ENCODE results near the gene KCNN3. TPM values are rescaled to one million over a fixed set of nuclear protein-coding genes. Genes with fewer than 3 reads are reported as not detected.

Gene KCNN3
- total and polyA plus RNA-seq, 2 donors (not counting 1 experiment from before 2014, with no cell fraction given), result 0.17 to 0.82 TPM

- peaks cover 5% of the 10 kb centered on the region for H3K4me1 Mint-ChIP-seq
- Histone ChIP-seq H3K27me3 (replicated peaks in 1 of 4; ENCODE audit: control extremely low read depth in 1 of 4, control insufficient read depth in 3 of 4, insufficient read depth in 4 of 4, low read length in 3 of 4) (peaks cover 0 to 18% (median 2%) of the 10 kb centered on the region in 4 experiments), H3K9me3 (ENCODE audit: control extremely low read depth in 1 of 3, control insufficient read depth in 2 of 3, insufficient read depth in 1 of 3, low read length in 2 of 3) (no peaks in the 10 kb centered on the region), H3K4me1 (ENCODE audit: control insufficient read depth in 2 of 2, insufficient read depth in 2 of 2, low read length in 2 of 2) (peaks cover 0 to 13% of the 10 kb centered on the region in 2 donors), H3K4me3 (ENCODE audit: control extremely low read depth in 1 of 5, extremely low read depth in 1 of 5, insufficient read depth in 1 of 5, low read depth in 2 of 5, low read length in 4 of 5) (no peak overlapping the region), H3K9ac (ENCODE audit: low read length) (no peak overlapping the region), H3K27ac (ENCODE audit: low read length in 2 of 2) (no peak overlapping the region), H3K4me2 (replicated peaks; ENCODE audit: low read depth, low read length, poor library complexity, severe bottlenecking) (no peak overlapping the region), H3K79me2 (ENCODE audit: control insufficient read depth, insufficient read depth, low read length) (no peaks in the 10 kb centered on the region), H3K36me3 (replicated peaks in 1 of 2; ENCODE audit: control extremely low read depth in 1 of 2, control insufficient read depth in 1 of 2, extremely low read depth in 1 of 2, insufficient read depth in 2 of 2, low read length in 1 of 2) (no peaks in the 10 kb centered on the region), H2AFZ (ENCODE audit: insufficient read depth, low read depth, low read length, poor library complexity, severe bottlenecking) (no peak overlapping the region), H4K20me1 (ENCODE audit: control insufficient read depth, insufficient read depth, low read length, poor library complexity, severe bottlenecking) (no peaks in the 10 kb centered on the region)
- TF ChIP-seq CTCF (IDR thresholded peaks at IDR 0.05), result no peak
- no peak for TF ChIP-seq EZH2 (IDR thresholded peaks at IDR 0.05; ENCODE audit: borderline replicate concordance, insufficient read depth, low read depth, low read length, poor library complexity, severe bottlenecking)
- DNase-seq (no peak), ATAC-seq (ENCODE audit: low read depth) (no peak)
- peaks cover 31% of the 10 kb centered on the region for H3K27me3 Mint-ChIP-seq
- no peak overlapping the region for H3K4me3 Mint-ChIP-seq
- ChIA-PET POLR2A (no interaction called here), CTCF (no interaction called here)
- H3K9me3 Mint-ChIP-seq (ENCODE audit: insufficient read depth), result no peaks in the 10 kb centered on the region
- 100% methylated on average over 1 of the region's 3 CpGs for WGBS (ENCODE audit: insufficient coverage)
- intact Hi-C loops (cut with micrococcal nuclease), result no loop called here
- H3K27ac Mint-ChIP-seq, result no peak overlapping the region
These were observed 57.2 kb downstream of the KCNN3 start for GRCh38 chr1:154812877-154813276.

- no peaks in the 10 kb centered on the region for H4K20me1 ChIP-seq (ENCODE audit: control insufficient read depth, insufficient read depth, low read length, poor library complexity, severe bottlenecking)
- Mint-ChIP-seq H3K27me3 (peaks cover 36% of the 10 kb centered on the region), H3K4me3 (no peak overlapping the region), H3K9me3 (ENCODE audit: insufficient read depth) (no peaks in the 10 kb centered on the region), H3K4me1 (peaks cover 19% of the 10 kb centered on the region), H3K27ac (no peak overlapping the region)
- no peak overlapping the region for H3K4me2 ChIP-seq (replicated peaks; ENCODE audit: low read depth, low read length, poor library complexity, severe bottlenecking)
- CTCF ChIA-PET, result no interaction called here
- no CpG with 5 or more reads among the region's 1 CpG for WGBS (ENCODE audit: insufficient coverage)
- no peaks in the 10 kb centered on the region for H3K36me3 ChIP-seq (replicated peaks in 1 of 2; ENCODE audit: control extremely low read depth in 1 of 2, control insufficient read depth in 1 of 2, extremely low read depth in 1 of 2, insufficient read depth in 2 of 2, low read length in 1 of 2)
- POLR2A ChIA-PET, result no interaction called here
- H3K4me1 ChIP-seq (ENCODE audit: control insufficient read depth in 2 of 2, insufficient read depth in 2 of 2, low read length in 2 of 2), result peaks cover 4 to 23% of the 10 kb centered on the region in 2 donors
- no peaks in the 10 kb centered on the region for H3K79me2 ChIP-seq (ENCODE audit: control insufficient read depth, insufficient read depth, low read length)
- TF ChIP-seq CTCF (IDR thresholded peaks at IDR 0.05) (no peak), EZH2 (IDR thresholded peaks at IDR 0.05; ENCODE audit: borderline replicate concordance, insufficient read depth, low read depth, low read length, poor library complexity, severe bottlenecking) (no peak)
- no peak overlapping the region for H2AFZ ChIP-seq (ENCODE audit: insufficient read depth, low read depth, low read length, poor library complexity, severe bottlenecking)
- no peak overlapping the region for H3K4me3 ChIP-seq (ENCODE audit: control extremely low read depth in 1 of 5, extremely low read depth in 1 of 5, insufficient read depth in 1 of 5, low read depth in 2 of 5, low read length in 4 of 5)
- no peak overlapping the region for H3K9ac ChIP-seq (ENCODE audit: low read length)
- intact Hi-C loops (cut with micrococcal nuclease), result no loop called here
- ATAC-seq (ENCODE audit: low read depth) (no peak), DNase-seq (no peak)
- H3K27ac ChIP-seq (ENCODE audit: low read length in 2 of 2), result no peak overlapping the region
- H3K9me3 ChIP-seq (ENCODE audit: control extremely low read depth in 1 of 3, control insufficient read depth in 2 of 3, insufficient read depth in 1 of 3, low read length in 2 of 3), result no peaks in the 10 kb centered on the region
- peaks cover 0 to 33% (median 3%) of the 10 kb centered on the region in 4 experiments for H3K27me3 ChIP-seq (replicated peaks in 1 of 4; ENCODE audit: control extremely low read depth in 1 of 4, control insufficient read depth in 3 of 4, insufficient read depth in 4 of 4, low read length in 3 of 4)
These were observed 59.5 kb downstream of the KCNN3 start for GRCh38 chr1:154810571-154810970.

Data from B cell (primary cell).